ENCODE data around the gene B4GALT5. TPM values are rescaled to one million over a fixed set of nuclear protein-coding genes. Genes with fewer than 3 reads are reported as not detected.

B4GALT5 gene
- total RNA-seq, 1 experiment from 2014 or later, result 3.7 TPM

DNA sequence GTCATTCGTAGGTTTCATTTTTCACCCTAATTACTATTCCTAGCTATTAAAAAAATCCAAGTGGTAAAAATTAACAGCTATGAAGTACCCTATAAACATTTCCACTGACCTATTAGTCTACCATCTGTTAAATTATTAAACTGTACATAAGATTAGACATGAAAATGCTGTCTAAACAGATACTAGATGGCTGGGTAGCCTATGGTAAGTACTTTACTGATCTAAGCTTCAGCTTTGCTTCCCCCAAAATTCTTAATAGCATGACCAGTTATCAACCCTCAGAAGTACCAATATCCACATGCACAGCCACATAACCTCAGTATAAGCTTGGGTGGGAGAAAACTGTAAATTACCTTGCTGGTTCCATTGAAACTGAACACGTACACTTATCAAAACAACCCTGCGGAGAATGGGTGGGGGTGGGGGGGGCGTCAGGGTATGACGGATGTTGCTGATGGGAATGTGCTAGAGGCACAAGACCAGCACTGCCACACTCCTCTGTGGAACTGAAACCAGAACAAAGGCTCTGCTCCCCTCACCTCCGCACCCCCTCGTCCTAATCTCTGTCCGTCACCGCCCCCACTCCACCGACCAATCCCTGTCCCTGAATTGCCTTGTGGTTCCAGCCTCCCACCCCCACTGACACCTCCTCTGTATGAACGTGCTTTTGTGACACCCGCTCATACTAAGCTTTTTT, 45.3 kb downstream of the B4GALT5 start:
- Histone ChIP-seq H3K9me2 (replicated peaks; ENCODE audit: insufficient read depth, low read length) (no peaks in the 10 kb centered on the region), H3K9me3 (ENCODE audit: low read length) (no peaks in the 10 kb centered on the region), H3K9ac (ENCODE audit: low read length) (no peak overlapping the region), H3K4me2 (ENCODE audit: low read depth, low read length, poor library complexity, severe bottlenecking) (peak overlapping the region; percentile 17), H3K27me3 (ENCODE audit: low read length) (0 out of 2 replicates have a peak, but pooled peaks cover 2% of the 10 kb centered on the region), H3K79me2 (ENCODE audit: low read length) (no peaks in the 10 kb centered on the region), H2AFZ (ENCODE audit: low read length) (no peak overlapping the region), H3K36me3 (ENCODE audit: insufficient read depth, low read length) (no peaks in the 10 kb centered on the region), H4K20me1 (ENCODE audit: insufficient read depth, low read depth, low read length) (peaks cover 11% of the 10 kb centered on the region; the same call in 1 of the 2 replicates), H3K4me1 (ENCODE audit: low read length) (peaks cover 47% of the 10 kb centered on the region), H3K4me3 (ENCODE audit: low read length) (no peak overlapping the region), H3K27ac (ENCODE audit: low read length) (no peak overlapping the region)
- peak; percentile 56 for DNase-seq

DNA sequence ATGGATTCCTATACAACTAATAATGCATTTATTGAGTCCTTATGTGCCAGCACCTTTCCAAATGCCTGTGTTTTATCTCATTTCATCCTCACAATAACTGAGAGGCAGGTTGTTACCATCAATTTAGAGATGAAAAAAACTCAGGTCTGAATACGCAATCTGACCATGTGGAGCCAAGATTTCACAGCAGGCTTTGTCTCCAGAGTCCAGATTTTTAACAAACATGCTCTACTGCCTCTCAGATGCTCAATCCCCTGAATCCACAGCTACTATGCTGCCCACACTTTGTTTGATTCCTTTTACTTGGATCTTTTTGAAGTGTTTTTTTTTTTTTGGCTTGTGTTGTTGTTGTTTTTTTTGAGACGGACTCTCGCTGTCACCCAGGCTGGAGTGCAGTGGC, 46.8 kb downstream of the B4GALT5 start:
- H3K4me1 ChIP-seq (ENCODE audit: low read length), result peaks cover 37% of the 10 kb centered on the region
- H3K4me2 ChIP-seq (ENCODE audit: low read depth, low read length, poor library complexity, severe bottlenecking), result no peak overlapping the region
- no peaks in the 10 kb centered on the region for H3K79me2 ChIP-seq (ENCODE audit: low read length)
- no peak overlapping the region for H3K9ac ChIP-seq (ENCODE audit: low read length)
- no peaks in the 10 kb centered on the region for H3K9me2 ChIP-seq (replicated peaks; ENCODE audit: insufficient read depth, low read length)
- no peak overlapping the region for H3K4me3 ChIP-seq (ENCODE audit: low read length)
- H3K9me3 ChIP-seq (ENCODE audit: low read length), result no peaks in the 10 kb centered on the region
- no peak for DNase-seq
- 0 out of 2 replicates have a peak, but pooled peaks cover under 1% of the 10 kb centered on the region for H3K27me3 ChIP-seq (ENCODE audit: low read length)
- H4K20me1 ChIP-seq (ENCODE audit: insufficient read depth, low read depth, low read length), result peaks cover 18% of the 10 kb centered on the region; the same call in 1 of the 2 replicates
- H2AFZ ChIP-seq (ENCODE audit: low read length), result no peak overlapping the region
- no peaks in the 10 kb centered on the region for H3K36me3 ChIP-seq (ENCODE audit: insufficient read depth, low read length)
- H3K27ac ChIP-seq (ENCODE audit: low read length), result no peak overlapping the region

DNA sequence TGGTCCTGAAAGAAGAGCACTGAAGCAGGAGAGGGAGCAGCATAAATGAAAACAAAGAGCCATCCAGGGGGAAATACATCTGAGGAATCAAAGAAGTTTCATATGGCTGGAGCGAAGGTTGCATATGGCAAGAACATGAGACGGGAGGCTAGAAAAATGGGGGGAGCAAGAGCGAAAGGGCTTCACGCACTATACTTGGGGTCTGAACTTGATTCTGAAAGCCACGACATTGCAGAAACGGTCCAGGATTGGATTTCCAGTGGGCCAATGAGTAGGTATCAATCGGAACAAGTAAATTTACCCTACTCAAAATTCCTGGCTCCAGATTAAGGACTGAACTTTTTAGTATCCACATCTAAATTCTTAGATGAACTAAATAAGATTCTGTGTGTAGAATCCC, 47.9 kb downstream of the B4GALT5 start:
- Histone ChIP-seq H3K9ac (ENCODE audit: low read length) (no peak overlapping the region), H3K4me3 (ENCODE audit: low read length) (no peak overlapping the region), H4K20me1 (ENCODE audit: insufficient read depth, low read depth, low read length) (peaks cover 19% of the 10 kb centered on the region; the same call in 1 of the 2 replicates), H3K27ac (ENCODE audit: low read length) (no peak overlapping the region), H3K27me3 (ENCODE audit: low read length) (no peaks in the 10 kb centered on the region), H3K4me1 (ENCODE audit: low read length) (peaks cover 28% of the 10 kb centered on the region), H3K36me3 (ENCODE audit: insufficient read depth, low read length) (no peaks in the 10 kb centered on the region), H3K79me2 (ENCODE audit: low read length) (no peaks in the 10 kb centered on the region), H2AFZ (ENCODE audit: low read length) (no peak overlapping the region), H3K9me3 (ENCODE audit: low read length) (no peaks in the 10 kb centered on the region), H3K4me2 (ENCODE audit: low read depth, low read length, poor library complexity, severe bottlenecking) (no peak overlapping the region), H3K9me2 (replicated peaks; ENCODE audit: insufficient read depth, low read length) (no peaks in the 10 kb centered on the region)
- no peak for DNase-seq

DNA sequence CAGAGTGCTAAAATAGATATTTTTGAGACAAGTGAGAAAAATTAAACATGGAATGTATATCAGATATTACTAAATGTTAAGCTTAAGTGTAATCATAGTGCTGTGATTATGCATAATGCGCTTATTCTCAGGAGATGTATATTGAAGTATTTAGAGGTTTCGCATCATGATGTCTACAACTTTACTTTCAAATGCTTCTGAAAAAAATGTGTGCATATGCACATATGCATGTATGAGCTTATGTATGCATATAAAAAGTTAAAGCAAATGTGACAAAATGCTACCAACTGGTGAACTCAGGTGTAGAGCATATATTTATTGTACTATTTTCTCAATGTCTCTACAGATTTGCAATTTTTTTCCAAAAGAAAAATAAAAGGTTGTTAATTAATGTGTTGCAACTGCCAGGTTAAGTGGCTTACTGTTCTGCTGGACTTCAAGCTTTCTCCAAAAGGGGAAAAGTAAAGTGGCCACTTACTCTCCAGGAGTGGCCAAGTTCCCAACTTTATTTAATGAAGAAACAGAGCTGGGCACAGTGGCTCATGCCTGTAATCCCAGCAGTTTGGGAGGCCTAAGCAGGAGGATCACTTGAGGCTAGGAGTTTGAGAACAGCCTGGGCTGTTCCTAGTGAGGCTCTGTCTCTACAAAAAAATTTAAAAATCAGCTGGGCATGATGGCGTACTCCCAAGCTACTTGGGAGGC, 48.9 kb downstream of the B4GALT5 start:
- H2AFZ ChIP-seq (ENCODE audit: low read length), result no peak overlapping the region
- H3K79me2 ChIP-seq (ENCODE audit: low read length), result no peaks in the 10 kb centered on the region
- H3K4me2 ChIP-seq (ENCODE audit: low read depth, low read length, poor library complexity, severe bottlenecking), result no peak overlapping the region
- H4K20me1 ChIP-seq (ENCODE audit: insufficient read depth, low read depth, low read length), result peaks cover 19% of the 10 kb centered on the region; the same call in 1 of the 2 replicates
- H3K27ac ChIP-seq (ENCODE audit: low read length), result no peak overlapping the region
- H3K9ac ChIP-seq (ENCODE audit: low read length), result no peak overlapping the region
- no peaks in the 10 kb centered on the region for H3K36me3 ChIP-seq (ENCODE audit: insufficient read depth, low read length)
- H3K4me3 ChIP-seq (ENCODE audit: low read length), result no peak overlapping the region
- DNase-seq, result no peak
- H3K27me3 ChIP-seq (ENCODE audit: low read length), result no peaks in the 10 kb centered on the region
- H3K9me3 ChIP-seq (ENCODE audit: low read length), result no peaks in the 10 kb centered on the region
- H3K9me2 ChIP-seq (replicated peaks; ENCODE audit: insufficient read depth, low read length), result no peaks in the 10 kb centered on the region
- H3K4me1 ChIP-seq (ENCODE audit: low read length), result peaks cover 17% of the 10 kb centered on the region

DNA sequence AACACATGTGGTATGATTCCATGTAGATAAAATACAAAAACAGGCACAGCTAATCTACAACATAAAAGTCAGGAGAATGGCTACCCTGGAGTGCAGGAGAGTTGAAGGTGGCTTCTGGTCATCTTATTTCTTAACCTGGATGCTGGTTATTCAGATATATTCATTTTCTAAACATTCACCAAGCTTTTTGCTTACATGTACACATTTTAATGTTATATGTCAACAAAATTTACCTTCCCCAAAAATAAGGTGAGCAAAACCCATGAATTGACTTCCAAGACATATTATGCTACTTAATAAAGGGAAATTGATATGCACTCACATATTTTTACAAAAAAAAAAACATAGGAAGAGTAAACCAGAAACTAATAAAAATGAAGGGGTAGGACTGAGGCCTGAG, 50.6 kb downstream of the B4GALT5 start:
- peaks cover 23% of the 10 kb centered on the region; the same call in 1 of the 2 replicates for H4K20me1 ChIP-seq (ENCODE audit: insufficient read depth, low read depth, low read length)
- no peak for DNase-seq
- H3K4me3 ChIP-seq (ENCODE audit: low read length), result no peak overlapping the region
- no peaks in the 10 kb centered on the region for H3K9me3 ChIP-seq (ENCODE audit: low read length)
- H2AFZ ChIP-seq (ENCODE audit: low read length), result no peak overlapping the region
- H3K27ac ChIP-seq (ENCODE audit: low read length), result no peak overlapping the region
- H3K9me2 ChIP-seq (replicated peaks; ENCODE audit: insufficient read depth, low read length), result no peaks in the 10 kb centered on the region
- no peak overlapping the region for H3K4me2 ChIP-seq (ENCODE audit: low read depth, low read length, poor library complexity, severe bottlenecking)
- H3K4me1 ChIP-seq (ENCODE audit: low read length), result peaks cover under 1% of the 10 kb centered on the region
- no peaks in the 10 kb centered on the region for H3K27me3 ChIP-seq (ENCODE audit: low read length)
- H3K9ac ChIP-seq (ENCODE audit: low read length), result no peak overlapping the region
- H3K79me2 ChIP-seq (ENCODE audit: low read length), result no peaks in the 10 kb centered on the region
- no peaks in the 10 kb centered on the region for H3K36me3 ChIP-seq (ENCODE audit: insufficient read depth, low read length)

DNA sequence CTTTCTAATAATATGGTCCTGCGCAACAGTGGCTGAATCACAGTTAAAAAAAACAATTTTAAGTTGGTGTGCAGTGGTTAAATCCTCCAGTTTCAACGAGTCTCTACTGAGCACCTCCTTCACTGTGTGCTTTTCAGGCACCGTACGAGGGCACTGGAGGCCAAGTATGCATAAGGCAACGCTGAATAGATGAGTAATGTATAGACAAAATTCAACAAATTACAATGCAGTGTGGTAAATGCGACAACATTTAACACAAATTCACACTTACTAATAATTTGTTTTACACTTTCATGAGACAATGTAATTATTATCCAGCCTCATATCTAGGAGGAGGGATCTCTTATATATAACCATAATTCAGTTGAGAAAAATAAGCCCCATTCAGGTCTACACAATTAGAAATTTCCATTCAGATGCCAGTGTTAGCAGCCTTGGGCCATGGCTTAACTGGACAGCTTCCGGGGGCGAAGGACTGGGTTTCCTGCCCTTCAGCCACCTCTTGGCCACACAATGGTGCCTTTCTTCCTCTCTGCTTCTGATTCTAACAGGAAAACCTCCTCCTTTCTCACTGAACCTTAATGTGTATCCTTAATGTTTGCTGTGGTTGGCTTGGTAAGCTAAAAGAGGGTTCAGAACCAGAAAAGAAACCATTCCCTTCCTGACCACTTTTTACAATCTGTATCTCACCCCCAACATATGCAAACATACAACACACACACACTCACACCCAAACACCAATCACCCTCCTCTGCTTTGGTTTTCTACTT, 51.9 kb downstream of the B4GALT5 start:
- Histone ChIP-seq H3K36me3 (ENCODE audit: insufficient read depth, low read length) (no peaks in the 10 kb centered on the region), H3K9me2 (replicated peaks; ENCODE audit: insufficient read depth, low read length) (no peaks in the 10 kb centered on the region), H3K79me2 (ENCODE audit: low read length) (no peaks in the 10 kb centered on the region), H3K4me1 (ENCODE audit: low read length) (no peaks in the 10 kb centered on the region), H3K9me3 (ENCODE audit: low read length) (no peaks in the 10 kb centered on the region), H3K4me3 (ENCODE audit: low read length) (no peak overlapping the region), H4K20me1 (ENCODE audit: insufficient read depth, low read depth, low read length) (peaks cover 27% of the 10 kb centered on the region; the same call in 1 of the 2 replicates), H2AFZ (ENCODE audit: low read length) (no peak overlapping the region), H3K9ac (ENCODE audit: low read length) (no peak overlapping the region), H3K4me2 (ENCODE audit: low read depth, low read length, poor library complexity, severe bottlenecking) (no peak overlapping the region), H3K27ac (ENCODE audit: low read length) (no peak overlapping the region), H3K27me3 (ENCODE audit: low read length) (no peaks in the 10 kb centered on the region)
- DNase-seq, result no peak

DNA sequence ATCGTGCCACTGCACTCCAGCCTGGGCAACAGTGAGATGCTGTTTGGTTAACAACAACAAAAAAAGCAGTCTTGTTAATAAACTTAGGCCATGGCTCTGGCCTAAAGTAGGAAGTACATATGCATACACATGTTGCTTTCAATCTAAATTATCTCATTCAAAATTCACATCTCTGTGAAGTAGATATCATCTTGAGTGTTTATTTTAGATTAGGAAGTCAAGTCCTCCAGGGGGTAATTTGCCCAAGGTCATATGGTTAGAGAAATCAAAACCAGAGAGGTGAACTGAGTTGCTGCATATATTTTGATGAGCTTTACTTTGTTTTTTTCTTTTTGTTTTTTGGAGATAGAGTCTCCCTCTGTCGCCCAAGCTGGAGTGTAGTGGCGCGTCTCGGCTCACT, 52.8 kb downstream of the B4GALT5 start:
- Histone ChIP-seq H3K9me2 (replicated peaks; ENCODE audit: insufficient read depth, low read length) (no peaks in the 10 kb centered on the region), H3K36me3 (ENCODE audit: insufficient read depth, low read length) (no peaks in the 10 kb centered on the region), H4K20me1 (ENCODE audit: insufficient read depth, low read depth, low read length) (peaks cover 27% of the 10 kb centered on the region; the same call in 1 of the 2 replicates), H3K27me3 (ENCODE audit: low read length) (no peaks in the 10 kb centered on the region), H3K9me3 (ENCODE audit: low read length) (no peaks in the 10 kb centered on the region), H3K4me1 (ENCODE audit: low read length) (no peaks in the 10 kb centered on the region), H2AFZ (ENCODE audit: low read length) (no peak overlapping the region), H3K4me2 (ENCODE audit: low read depth, low read length, poor library complexity, severe bottlenecking) (no peak overlapping the region), H3K79me2 (ENCODE audit: low read length) (no peaks in the 10 kb centered on the region), H3K4me3 (ENCODE audit: low read length) (no peak overlapping the region), H3K9ac (ENCODE audit: low read length) (no peak overlapping the region), H3K27ac (ENCODE audit: low read length) (no peak overlapping the region)
- DNase-seq, result no peak

DNA sequence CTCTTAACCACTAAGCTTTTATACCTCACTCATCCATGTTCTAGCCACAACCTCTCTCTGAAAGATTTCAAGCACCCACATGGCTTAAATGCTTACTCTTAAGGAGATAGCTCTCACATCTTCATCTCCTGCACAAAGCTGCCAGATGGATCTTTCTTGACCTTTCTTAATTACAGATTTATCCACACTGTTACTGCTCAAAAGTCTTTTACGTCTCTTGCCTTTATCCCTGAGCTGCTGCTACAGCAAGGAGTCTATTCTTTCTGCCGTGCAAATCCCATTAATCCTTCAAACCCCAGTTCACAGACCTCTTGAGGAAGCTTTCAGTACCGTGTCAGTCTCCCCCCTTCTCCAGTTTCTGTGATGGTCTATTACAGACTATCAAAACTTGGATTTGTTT, 54.6 kb downstream of the B4GALT5 start:
- no peak for DNase-seq
- Histone ChIP-seq H3K4me1 (ENCODE audit: low read length) (no peaks in the 10 kb centered on the region), H3K9me2 (replicated peaks; ENCODE audit: insufficient read depth, low read length) (no peaks in the 10 kb centered on the region), H3K36me3 (ENCODE audit: insufficient read depth, low read length) (no peaks in the 10 kb centered on the region), H3K4me3 (ENCODE audit: low read length) (no peak overlapping the region), H3K4me2 (ENCODE audit: low read depth, low read length, poor library complexity, severe bottlenecking) (no peak overlapping the region), H3K27ac (ENCODE audit: low read length) (no peak overlapping the region), H3K9me3 (ENCODE audit: low read length) (no peaks in the 10 kb centered on the region), H3K9ac (ENCODE audit: low read length) (no peak overlapping the region), H2AFZ (ENCODE audit: low read length) (no peak overlapping the region), H3K79me2 (ENCODE audit: low read length) (no peaks in the 10 kb centered on the region), H4K20me1 (ENCODE audit: insufficient read depth, low read depth, low read length) (peaks cover 21% of the 10 kb centered on the region; the same call in 1 of the 2 replicates), H3K27me3 (ENCODE audit: low read length) (no peaks in the 10 kb centered on the region)
